GM18519 (cell line): ENCODE measurements around the gene TYW3.
"Not testable (repeated sequence)": the region's sequence is repeated elsewhere in the genome, so short reads cannot be mapped to it uniquely, and the experiment has no call there.

Experiments used
- ATAC-seq: cut with Tn5 transposase; IDR thresholded peaks from one replicate; pipeline ENCODE4 v1.9.1; 2021; ENCODE audit warnings: mild to moderate bottlenecking, moderate library complexity; ENCODE audit not compliant: unreplicated experiment, low FRiP score

TYW3 gene

GRCh38 chr1:74729741-74730478 is 3.0 kb upstream of the TYW3 start:
- no peak for ATAC-seq

DNA sequence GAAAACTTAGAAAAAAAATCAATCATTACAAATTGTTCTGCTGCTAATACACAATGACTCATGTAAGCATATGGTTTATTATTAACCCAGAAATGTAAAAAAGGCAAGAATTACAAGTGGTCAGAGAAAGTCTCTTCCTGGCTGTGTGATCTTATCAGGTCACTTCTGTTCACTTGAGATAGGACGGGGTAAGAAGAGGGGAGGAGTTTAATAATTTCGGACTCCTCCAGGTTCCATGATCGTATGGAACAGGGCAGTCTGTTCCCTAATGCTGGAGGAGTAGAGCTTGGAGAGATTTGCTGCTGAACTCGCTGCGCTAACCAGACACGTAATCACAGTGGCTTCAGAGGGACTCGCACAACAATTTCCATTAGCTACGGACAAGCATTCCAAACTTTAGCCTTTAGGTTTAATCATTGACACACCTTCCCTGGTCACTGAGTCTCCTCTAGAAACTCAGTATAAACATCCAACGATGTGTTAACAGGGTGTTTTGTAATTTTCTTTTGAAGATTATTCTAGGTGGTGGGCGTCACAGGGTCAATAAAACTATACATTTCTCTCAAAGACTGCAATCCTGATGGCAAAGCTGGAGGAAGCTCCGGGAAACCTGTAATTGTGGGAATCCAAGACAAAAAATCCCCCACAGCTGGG is 1.4 kb upstream of the TYW3 start:
- ATAC-seq: no peak

GRCh38 chr1:74732071-74732946 is 643 bp upstream of the TYW3 start:
- ATAC-seq: peak; percentile 1

DNA sequence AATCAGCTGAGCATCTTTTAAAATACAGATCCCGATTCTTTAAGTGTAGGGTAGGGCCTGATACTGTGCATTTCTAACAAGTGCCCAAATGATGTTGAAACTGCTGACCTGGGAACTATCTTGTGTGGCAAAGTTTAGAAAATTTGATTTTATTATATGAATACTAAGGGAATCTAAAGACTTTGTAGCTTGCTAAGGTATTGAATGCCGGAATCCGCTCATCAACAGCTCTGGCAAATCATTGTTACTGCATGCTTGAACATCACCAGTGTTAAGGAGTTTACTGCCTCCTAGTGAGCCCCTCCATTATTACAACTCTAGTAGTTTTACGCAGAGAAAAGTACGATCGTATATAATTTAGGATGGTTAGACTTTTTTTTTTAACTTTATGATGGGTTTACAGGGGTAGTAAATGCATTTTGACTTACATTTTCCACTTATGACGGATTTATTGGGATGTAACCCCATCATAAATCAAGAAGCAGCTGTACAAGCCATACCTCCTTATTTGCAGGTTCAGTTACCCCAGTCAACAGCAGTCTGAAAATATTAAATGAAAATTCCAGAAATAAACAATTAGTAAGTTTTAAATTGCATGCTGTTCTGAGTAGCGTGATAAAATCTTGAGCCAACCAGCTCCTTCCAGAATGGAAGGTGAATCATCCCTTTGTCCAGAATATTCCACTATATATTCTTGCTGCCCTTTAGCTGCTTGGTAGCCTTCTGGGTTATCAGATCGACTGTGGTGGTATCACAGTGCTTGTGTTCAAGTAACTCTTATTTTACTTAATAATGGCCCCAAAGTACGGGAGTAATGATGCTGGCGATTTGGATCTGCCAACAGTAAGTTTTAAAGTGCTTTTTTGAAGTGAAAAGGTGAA is 892 bp downstream of the TYW3 start:
- ATAC-seq: peak; percentile 66

GRCh38 chr1:74737333-74737732 is 4.4 kb downstream of the TYW3 start:
- ATAC-seq: no peak

- ATAC-seq: not testable (repeated sequence)
Observed at GRCh38 chr1:74740307-74740980, 7.5 kb downstream of the TYW3 start.

DNA sequence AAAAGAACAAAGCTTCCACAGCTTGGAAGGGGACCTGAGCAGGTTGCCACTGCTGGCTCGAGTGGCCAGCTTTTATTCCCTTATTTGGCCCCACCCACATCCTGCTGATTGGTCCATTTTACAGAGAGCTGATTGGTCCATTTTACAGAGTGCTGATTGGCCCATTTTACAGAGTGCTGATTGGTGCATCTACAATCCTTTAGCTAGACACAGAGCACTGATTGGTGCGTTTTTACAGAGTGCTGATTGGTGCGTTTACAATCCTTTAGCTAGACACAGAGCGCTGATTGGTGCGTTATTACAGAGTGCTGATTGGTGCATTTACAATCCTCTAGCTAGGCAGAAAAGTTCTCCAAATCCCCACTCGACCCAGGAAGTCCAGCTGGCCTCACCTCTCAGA is 12.3 kb downstream of the TYW3 start:
- ATAC-seq: not testable (repeated sequence)

- no peak for ATAC-seq
Observed at GRCh38 chr1:74748960-74749359, 16.0 kb downstream of the TYW3 start.

DNA sequence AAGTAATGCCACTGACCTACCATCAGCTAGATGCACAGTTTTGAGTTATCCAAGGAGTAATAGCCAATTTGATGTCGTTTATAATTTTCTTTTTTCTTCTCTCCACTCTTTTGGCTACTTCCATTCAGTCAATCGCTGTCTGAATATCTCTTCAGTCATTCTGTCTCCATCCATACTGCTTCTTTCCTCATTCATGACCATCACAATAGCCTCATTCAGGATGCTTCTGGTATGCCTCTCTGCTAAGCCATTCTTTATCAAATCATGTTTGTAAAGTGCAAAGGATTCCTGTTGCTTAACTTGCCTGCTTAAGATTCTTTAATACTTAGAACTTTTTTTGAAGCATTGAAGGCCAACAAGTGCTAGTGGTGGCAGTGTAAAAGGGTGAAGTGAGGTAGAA is 20.2 kb downstream of the TYW3 start:
- no peak for ATAC-seq

DNA sequence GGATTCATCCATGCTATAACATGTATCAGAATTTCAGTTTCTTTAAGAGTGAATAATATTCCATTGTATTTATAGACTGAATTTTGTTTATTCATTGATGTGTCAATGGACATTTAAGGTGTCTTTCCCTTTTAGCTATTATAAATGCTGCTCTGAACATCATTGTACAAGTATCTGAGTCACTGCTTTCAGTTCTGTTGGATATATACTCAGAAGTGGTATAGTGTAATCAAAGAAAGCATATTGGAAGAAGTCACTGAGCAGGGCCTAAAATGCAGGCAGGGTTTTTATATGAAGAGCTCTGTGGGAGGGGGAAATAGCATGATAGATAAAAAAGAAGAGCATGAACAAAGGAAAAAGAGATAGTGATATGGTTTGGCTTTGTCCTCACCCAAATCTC is 22.5 kb downstream of the TYW3 start:
- no peak for ATAC-seq

DNA sequence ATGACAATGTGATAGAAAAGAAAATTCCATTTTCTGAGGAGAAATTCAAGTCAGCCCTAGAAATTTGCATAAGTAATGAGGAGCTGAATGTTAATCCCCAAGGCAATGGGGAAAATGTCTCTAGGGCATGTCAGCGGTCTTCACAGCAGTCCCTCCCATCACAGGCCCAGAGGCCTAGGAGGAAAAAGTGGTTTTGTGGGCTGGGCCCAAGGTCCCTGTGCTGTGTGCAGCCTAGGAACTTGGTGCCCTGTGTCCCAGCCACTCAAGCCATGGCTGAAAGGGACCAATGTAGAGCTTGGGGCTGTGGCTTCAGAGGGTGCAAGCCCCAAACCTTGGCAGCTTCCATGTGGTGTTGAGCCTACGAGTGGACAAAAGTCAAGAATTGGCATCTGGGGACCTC is 23.7 kb downstream of the TYW3 start:
- ATAC-seq: not testable (repeated sequence)

GRCh38 chr1:74763807-74764206 is 30.9 kb downstream of the TYW3 start:
- no peak for ATAC-seq

- no peak for ATAC-seq
Observed at GRCh38 chr1:74766579-74766978, 33.6 kb downstream of the TYW3 start.

DNA sequence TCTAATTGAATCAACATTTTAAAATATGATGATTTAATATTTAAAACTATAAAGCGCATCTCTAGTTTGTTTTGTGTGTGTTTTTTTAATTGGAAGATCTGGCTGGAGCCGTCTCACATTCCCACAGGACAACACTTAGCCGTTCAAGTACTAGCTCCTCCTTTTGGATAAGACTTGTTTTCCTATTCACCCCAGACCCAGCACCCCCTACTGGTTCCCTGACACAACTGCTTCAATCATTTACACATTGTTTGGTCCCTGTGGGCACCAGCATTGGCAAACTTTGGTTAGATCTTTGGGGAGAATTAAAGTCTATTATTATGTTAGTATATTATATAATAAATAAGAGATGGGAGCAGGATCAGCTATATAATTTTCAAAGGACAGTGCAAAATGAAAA is 34.5 kb downstream of the TYW3 start:
- ATAC-seq: peak; percentile 55

GRCh38 chr1:74771913-74772515 is 39.1 kb downstream of the TYW3 start:
- peak; percentile 79 for ATAC-seq

DNA sequence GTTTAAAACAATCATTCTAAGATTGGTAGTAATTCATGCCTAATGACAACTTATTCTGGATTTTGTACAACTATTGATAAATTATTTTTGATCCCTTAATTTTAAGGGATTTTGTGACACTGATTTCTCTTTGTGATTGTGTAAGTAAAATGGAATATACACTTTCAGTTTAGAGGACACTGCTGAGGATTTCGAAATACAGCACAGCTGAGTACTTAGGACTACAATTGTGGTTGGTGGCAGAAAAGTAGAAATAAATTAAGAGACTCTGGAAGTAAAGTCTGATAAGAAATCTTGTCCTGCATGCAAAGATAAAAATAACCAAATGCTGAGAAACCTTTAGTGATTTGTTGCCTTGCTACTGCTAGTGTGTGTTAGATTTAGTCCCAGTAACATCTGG is 40.0 kb downstream of the TYW3 start:
- no peak for ATAC-seq

DNA sequence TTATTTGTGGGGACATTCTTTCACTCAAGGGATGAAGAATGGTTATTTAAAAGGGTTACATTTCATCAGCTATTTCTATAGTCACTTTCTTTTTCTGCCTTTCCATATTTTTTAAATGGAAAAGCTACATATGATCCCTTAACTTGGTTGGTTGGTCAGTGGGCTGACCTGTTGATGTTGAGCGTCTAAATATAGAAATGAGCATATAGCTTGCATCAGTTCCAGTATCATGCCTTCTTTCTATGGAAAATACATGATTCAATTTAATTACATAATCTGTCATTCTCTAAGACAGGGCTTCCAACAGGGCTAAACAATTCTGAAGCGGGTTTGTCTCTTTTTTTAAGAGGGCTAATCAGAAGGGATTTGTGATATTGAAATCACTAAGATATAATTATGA is 40.6 kb downstream of the TYW3 start:
- ATAC-seq: no peak

DNA sequence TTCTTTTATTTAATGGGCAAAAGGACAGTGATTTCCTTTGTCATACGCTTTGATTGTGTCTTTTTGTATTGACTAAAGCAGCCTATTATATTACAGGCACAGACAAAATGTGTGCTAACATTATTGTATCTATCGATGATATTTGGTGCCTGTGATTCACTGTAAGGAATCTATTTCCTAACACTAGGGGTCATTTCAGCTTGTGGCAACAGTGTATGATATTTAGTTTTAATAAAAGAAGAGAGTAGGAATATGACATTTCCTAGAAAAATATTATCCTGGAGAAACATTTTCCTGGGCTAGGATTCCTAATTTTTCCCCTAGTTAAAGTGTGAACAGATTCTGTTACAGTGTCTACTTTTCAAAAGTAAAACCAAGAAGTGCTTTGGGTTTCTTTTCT is 42.8 kb downstream of the TYW3 start:
- no peak for ATAC-seq

DNA sequence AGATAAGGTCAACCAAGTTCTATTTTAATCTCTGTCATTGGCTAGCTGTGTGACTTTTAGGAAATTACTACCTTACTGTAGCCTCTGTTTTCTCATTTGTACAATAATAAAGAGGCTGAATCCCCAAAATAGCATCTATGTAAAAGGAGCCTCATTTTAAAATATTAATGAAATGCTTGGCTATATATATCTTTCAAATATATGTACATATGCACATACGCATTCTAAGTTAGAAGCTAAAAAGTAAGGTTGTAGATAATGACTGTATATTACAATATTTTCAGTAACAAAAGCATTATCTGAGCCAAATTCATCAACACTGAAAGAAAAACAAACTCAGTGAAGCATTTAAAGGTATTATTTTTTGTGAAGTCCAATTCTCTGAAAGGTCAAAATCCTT is 44.6 kb downstream of the TYW3 start:
- ATAC-seq: no peak
